SK-N-SH treated with all-trans-retinoic acid at 6 μM for 48 hours (cell line): Measurements from ENCODE around the gene HPCAL1.

Experiments
- ATAC-seq: fragments of 200-7000 bp; cut with Tn5 transposase; 3 replicates; pipeline ENCODE4 v1.9.1; 2020; ENCODE audit warnings: mild to moderate bottlenecking, moderate library complexity
- ARNTL ChIP-seq: fragments of 450-650 bp; formaldehyde crosslinking; IDR thresholded peaks from 2 replicates; pipeline ENCODE4 v1.5.0; 2020; ENCODE audit warnings: low read depth, mild to moderate bottlenecking, moderate library complexity, borderline replicate concordance
- CSDC2 ChIP-seq: fragments of 250-450 bp; sonication (Bioruptor Pico); IDR thresholded peaks from 2 replicates; pipeline ENCODE4 v1.5.0; 2020; ENCODE audit warnings: mild to moderate bottlenecking, moderate library complexity
- ESRRG ChIP-seq: fragments of 250-450 bp; sonication (Bioruptor Pico); IDR thresholded peaks from 2 replicates; pipeline ENCODE4 v1.6.1; 2021; ENCODE audit warnings: mild to moderate bottlenecking
- GLIS3 ChIP-seq: fragments of 250-450 bp; sonication (Bioruptor Pico); IDR thresholded peaks from 2 replicates; pipeline ENCODE4 v1.5.0; 2020; ENCODE audit warnings: mild to moderate bottlenecking, moderate library complexity
- ISL1 ChIP-seq: fragments of 250-450 bp; sonication (Bioruptor Pico); IDR thresholded peaks from 2 replicates; pipeline ENCODE4 v2.1.2; 2022; ENCODE audit warnings: mild to moderate bottlenecking, moderate library complexity
- OSR1 ChIP-seq: fragments of 250-450 bp; sonication (Bioruptor Pico); IDR thresholded peaks from 2 replicates; pipeline ENCODE4 v1.8.0; 2022; ENCODE audit warnings: moderate library complexity, mild to moderate bottlenecking, inconsistent platforms
- PPARA ChIP-seq: fragments of 250-450 bp; sonication (Bioruptor Pico); IDR thresholded peaks from 2 replicates; pipeline ENCODE4 v1.5.0; 2020; ENCODE audit warnings: mild to moderate bottlenecking, borderline replicate concordance
- RARB ChIP-seq: fragments of 250-450 bp; sonication (Bioruptor Pico); IDR thresholded peaks from 2 replicates; pipeline ENCODE4 v1.8.0; 2021; ENCODE audit warnings: mild to moderate bottlenecking, moderate library complexity
- TCF4 ChIP-seq: fragments of 250-450 bp; sonication (Bioruptor Pico); IDR thresholded peaks from 2 replicates; pipeline ENCODE4 v1.8.0; 2021; ENCODE audit warnings: mild to moderate bottlenecking, moderate library complexity, borderline replicate concordance
- TOX ChIP-seq: fragments of 250-450 bp; sonication (Bioruptor Pico); IDR thresholded peaks from 2 replicates; pipeline ENCODE4 v1.8.0; 2021; ENCODE audit warnings: mild to moderate bottlenecking, moderate library complexity, borderline replicate concordance
- ZC3H10 ChIP-seq: fragments of 250-450 bp; sonication (Bioruptor Pico); IDR thresholded peaks from 2 replicates; pipeline ENCODE4 v1.5.1; 2021; ENCODE audit warnings: mild to moderate bottlenecking, moderate library complexity
- ZFP3 ChIP-seq: fragments of 250-450 bp; sonication (Bioruptor Pico); IDR thresholded peaks from 2 replicates; pipeline ENCODE4 v1.5.0; 2020; ENCODE audit warnings: mild to moderate bottlenecking, moderate library complexity
- ZFP30 ChIP-seq: fragments of 450-650 bp; formaldehyde crosslinking; IDR thresholded peaks from 2 replicates; pipeline ENCODE4 v1.5.0; 2022; ENCODE audit warnings: mild to moderate bottlenecking, moderate library complexity
- ZNF565 ChIP-seq: fragments of 450-650 bp; formaldehyde crosslinking; conservative IDR thresholded peaks from 2 replicates; pipeline ENCODE4 v1.5.0; 2020; ENCODE audit warnings: low read depth, mild to moderate bottlenecking, moderate library complexity
- ZNF70 ChIP-seq: fragments of 450-650 bp; formaldehyde crosslinking; IDR thresholded peaks from 2 replicates; pipeline ENCODE4 v1.5.0; 2020; ENCODE audit warnings: mild to moderate bottlenecking, moderate library complexity
- ZNF8 ChIP-seq: fragments of 450-650 bp; formaldehyde crosslinking; IDR thresholded peaks from 2 replicates; pipeline ENCODE4 v1.5.0; 2020; ENCODE audit warnings: mild to moderate bottlenecking, moderate library complexity
- TF ChIP-seq, protein P1 (sequence below): fragments of 250-450 bp; sonication (Bioruptor Pico); IDR thresholded peaks from 2 replicates; pipeline ENCODE4 v1.5.1; 2020; ENCODE audit warnings: low read depth, mild to moderate bottlenecking, moderate library complexity
- TF ChIP-seq, protein P2 (sequence below): fragments of 250-450 bp; sonication (Bioruptor Pico); IDR thresholded peaks from 2 replicates; pipeline ENCODE4 v1.8.0; 2021; ENCODE audit warnings: low read depth, mild to moderate bottlenecking, moderate library complexity, borderline replicate concordance
- TF ChIP-seq, protein P3 (sequence below): fragments of 250-450 bp; sonication (Bioruptor Pico); IDR thresholded peaks from 2 replicates; pipeline ENCODE4 v1.5.1; 2021; ENCODE audit warnings: mild to moderate bottlenecking, moderate library complexity
- TF ChIP-seq, protein P4 (sequence below): fragments of 250-450 bp; sonication (Bioruptor Pico); IDR thresholded peaks from 2 replicates; pipeline ENCODE4 v1.5.0; 2020; ENCODE audit warnings: mild to moderate bottlenecking, moderate library complexity
- TF ChIP-seq, protein P5 (sequence below): fragments of 250-450 bp; sonication (Bioruptor Pico); IDR thresholded peaks from 2 replicates; pipeline ENCODE4 v1.8.0; 2020; ENCODE audit warnings: mild to moderate bottlenecking, moderate library complexity, borderline replicate concordance

HPCAL1 gene

DNA sequence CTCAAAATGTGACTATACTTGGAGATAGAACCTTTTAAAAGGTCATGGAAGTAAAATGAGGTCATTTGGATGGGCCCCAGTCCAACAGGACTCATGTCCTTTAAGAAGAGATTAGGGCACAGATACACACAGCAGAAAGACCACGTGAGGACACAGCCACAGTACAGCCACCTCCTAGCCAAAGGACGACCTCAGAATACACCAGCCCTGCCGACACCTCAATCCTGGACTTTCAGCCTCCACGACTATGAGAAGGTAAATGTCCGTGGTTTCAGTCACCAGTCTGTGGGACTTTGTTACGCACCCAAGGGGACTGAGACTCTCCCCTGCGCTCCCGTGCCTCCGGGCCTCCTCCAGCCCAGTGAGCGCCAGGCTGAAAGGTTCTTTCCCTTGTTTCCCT, 30.2 kb upstream of the HPCAL1 start (continued):
- TF ChIP-seq ZNF8 (CRISPR knock-in tag) = no peak
- TF ChIP-seq, all 23 proteins: peak for 0

DNA sequence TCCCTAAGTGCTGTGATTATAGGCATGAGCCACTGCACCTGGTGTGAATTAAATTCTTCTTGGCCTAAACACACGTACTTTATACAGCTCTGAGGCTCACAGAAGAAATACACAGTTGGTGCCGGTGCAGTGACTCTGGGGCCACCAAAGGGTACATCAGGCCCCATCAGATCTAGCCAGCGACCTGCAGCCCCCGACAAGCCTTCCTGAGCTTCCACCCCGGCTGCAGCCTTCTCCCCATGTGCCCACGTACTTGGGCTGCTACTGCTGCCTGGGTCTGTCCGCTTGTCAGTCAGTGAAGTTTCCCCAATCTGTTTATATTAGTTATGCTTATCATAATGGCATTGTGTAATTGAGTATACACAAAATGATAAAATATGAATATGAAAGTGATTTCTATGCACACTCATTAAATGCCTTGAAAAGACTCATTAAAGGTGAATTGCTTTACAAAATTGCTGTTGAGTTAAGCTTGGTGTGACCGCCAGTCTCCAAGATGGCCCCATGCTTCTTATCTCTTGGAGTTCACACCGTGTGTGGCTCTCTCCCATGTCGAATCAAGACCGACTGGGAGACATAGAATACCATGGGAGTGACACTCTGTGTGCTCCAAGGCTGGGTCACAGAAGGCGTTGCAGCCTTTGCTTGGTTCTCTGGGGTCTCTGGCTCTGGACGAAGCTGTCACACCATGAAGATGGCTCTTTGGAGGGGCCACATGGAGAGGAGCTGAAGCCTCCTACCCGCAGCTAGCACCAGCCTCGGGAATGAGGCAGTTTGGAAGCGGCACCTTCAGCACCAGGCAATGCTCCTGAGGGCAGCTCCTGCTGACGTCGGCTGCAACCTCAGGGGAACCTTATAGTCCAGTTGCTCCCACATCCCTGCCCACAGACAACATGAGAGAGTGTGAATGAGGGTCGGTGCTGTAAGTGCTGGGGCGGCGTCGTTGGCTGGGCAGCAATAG, 29.2 kb upstream of the HPCAL1 start:
- TF ChIP-seq ARNTL (CRISPR knock-in tag) (no peak), ZFP3 (CRISPR knock-in tag) (no peak), OSR1 (no peak), ESRRG (CRISPR knock-in tag) (no peak), GLIS3 (CRISPR knock-in tag) (no peak), RARB (CRISPR knock-in tag) (no peak), ZNF70 (CRISPR knock-in tag) (no peak), ZNF565 (CRISPR knock-in tag) (no peak), ISL1 (CRISPR knock-in tag) (no peak), TOX (CRISPR knock-in tag) (no peak), ZC3H10 (CRISPR knock-in tag) (no peak)
- TF ChIP-seq, protein P1, sequence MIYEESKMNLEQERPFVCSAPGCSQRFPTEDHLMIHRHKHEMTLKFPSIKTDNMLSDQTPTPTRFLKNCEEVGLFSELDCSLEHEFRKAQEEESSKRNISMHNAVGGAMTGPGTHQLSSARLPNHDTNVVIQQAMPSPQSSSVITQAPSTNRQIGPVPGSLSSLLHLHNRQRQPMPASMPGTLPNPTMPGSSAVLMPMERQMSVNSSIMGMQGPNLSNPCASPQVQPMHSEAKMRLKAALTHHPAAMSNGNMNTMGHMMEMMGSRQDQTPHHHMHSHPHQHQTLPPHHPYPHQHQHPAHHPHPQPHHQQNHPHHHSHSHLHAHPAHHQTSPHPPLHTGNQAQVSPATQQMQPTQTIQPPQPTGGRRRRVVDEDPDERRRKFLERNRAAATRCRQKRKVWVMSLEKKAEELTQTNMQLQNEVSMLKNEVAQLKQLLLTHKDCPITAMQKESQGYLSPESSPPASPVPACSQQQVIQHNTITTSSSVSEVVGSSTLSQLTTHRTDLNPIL (CRISPR knock-in tag) = no peak
- TF ChIP-seq, protein P2, sequence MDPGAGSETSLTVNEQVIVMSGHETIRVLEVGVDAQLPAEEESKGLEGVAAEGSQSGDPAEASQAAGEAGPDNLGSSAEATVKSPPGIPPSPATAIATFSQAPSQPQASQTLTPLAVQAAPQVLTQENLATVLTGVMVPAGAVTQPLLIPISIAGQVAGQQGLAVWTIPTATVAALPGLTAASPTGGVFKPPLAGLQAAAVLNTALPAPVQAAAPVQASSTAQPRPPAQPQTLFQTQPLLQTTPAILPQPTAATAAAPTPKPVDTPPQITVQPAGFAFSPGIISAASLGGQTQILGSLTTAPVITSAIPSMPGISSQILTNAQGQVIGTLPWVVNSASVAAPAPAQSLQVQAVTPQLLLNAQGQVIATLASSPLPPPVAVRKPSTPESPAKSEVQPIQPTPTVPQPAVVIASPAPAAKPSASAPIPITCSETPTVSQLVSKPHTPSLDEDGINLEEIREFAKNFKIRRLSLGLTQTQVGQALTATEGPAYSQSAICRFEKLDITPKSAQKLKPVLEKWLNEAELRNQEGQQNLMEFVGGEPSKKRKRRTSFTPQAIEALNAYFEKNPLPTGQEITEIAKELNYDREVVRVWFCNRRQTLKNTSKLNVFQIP (CRISPR knock-in tag) = no peak
- TF ChIP-seq, protein P3, sequence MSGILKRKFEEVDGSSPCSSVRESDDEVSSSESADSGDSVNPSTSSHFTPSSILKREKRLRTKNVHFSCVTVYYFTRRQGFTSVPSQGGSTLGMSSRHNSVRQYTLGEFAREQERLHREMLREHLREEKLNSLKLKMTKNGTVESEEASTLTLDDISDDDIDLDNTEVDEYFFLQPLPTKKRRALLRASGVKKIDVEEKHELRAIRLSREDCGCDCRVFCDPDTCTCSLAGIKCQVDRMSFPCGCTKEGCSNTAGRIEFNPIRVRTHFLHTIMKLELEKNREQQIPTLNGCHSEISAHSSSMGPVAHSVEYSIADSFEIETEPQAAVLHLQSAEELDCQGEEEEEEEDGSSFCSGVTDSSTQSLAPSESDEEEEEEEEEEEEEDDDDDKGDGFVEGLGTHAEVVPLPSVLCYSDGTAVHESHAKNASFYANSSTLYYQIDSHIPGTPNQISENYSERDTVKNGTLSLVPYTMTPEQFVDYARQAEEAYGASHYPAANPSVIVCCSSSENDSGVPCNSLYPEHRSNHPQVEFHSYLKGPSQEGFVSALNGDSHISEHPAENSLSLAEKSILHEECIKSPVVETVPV (CRISPR knock-in tag) = no peak
- TF ChIP-seq, protein P4, sequence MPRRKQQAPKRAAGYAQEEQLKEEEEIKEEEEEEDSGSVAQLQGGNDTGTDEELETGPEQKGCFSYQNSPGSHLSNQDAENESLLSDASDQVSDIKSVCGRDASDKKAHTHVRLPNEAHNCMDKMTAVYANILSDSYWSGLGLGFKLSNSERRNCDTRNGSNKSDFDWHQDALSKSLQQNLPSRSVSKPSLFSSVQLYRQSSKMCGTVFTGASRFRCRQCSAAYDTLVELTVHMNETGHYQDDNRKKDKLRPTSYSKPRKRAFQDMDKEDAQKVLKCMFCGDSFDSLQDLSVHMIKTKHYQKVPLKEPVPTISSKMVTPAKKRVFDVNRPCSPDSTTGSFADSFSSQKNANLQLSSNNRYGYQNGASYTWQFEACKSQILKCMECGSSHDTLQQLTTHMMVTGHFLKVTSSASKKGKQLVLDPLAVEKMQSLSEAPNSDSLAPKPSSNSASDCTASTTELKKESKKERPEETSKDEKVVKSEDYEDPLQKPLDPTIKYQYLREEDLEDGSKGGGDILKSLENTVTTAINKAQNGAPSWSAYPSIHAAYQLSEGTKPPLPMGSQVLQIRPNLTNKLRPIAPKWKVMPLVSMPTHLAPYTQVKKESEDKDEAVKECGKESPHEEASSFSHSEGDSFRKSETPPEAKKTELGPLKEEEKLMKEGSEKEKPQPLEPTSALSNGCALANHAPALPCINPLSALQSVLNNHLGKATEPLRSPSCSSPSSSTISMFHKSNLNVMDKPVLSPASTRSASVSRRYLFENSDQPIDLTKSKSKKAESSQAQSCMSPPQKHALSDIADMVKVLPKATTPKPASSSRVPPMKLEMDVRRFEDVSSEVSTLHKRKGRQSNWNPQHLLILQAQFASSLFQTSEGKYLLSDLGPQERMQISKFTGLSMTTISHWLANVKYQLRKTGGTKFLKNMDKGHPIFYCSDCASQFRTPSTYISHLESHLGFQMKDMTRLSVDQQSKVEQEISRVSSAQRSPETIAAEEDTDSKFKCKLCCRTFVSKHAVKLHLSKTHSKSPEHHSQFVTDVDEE = no peak
- TF ChIP-seq, protein P5, sequence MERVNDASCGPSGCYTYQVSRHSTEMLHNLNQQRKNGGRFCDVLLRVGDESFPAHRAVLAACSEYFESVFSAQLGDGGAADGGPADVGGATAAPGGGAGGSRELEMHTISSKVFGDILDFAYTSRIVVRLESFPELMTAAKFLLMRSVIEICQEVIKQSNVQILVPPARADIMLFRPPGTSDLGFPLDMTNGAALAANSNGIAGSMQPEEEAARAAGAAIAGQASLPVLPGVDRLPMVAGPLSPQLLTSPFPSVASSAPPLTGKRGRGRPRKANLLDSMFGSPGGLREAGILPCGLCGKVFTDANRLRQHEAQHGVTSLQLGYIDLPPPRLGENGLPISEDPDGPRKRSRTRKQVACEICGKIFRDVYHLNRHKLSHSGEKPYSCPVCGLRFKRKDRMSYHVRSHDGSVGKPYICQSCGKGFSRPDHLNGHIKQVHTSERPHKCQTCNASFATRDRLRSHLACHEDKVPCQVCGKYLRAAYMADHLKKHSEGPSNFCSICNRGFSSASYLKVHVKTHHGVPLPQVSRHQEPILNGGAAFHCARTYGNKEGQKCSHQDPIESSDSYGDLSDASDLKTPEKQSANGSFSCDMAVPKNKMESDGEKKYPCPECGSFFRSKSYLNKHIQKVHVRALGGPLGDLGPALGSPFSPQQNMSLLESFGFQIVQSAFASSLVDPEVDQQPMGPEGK (CRISPR knock-in tag) = no peak

DNA sequence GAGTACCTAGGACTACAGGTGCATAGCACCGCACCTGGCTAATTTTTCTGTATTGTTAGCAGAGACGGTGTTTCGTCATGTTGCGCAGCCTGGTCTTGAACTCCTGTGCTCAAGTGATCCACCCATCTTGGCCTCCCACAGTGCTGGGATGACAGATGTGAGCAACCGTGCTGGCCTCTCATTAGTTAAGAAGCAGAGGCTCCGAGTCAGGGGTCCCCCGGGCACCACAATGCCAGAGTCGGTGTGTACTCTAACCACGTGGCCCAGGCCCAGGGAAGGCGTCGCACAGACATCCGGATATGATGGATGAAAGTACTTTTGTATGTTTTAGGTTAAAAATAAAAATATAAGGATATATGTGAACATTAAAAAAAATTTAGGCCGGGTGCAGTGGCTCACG, 28.3 kb upstream of the HPCAL1 start:
- no peak for ATAC-seq
- TF ChIP-seq OSR1 (no peak), TCF4 (no peak), ZFP3 (CRISPR knock-in tag) (no peak), CSDC2 (CRISPR knock-in tag) (no peak), ZNF565 (CRISPR knock-in tag) (no peak), ZFP30 (CRISPR knock-in tag) (no peak), ISL1 (CRISPR knock-in tag) (no peak), ZNF70 (CRISPR knock-in tag) (no peak), ZC3H10 (CRISPR knock-in tag) (no peak), ESRRG (CRISPR knock-in tag) (no peak), PPARA (CRISPR knock-in tag) (no peak), GLIS3 (CRISPR knock-in tag) (no peak)
- TF ChIP-seq, protein P4 = no peak
- TF ChIP-seq, protein P1 (CRISPR knock-in tag) = no peak

More for the DNA sequence above, 29.2 kb upstream of the HPCAL1 start:
- no peak for ATAC-seq
